GM18868 (cell line): Measurements from ENCODE around the gene FAM83G.

Experiments used
- ATAC-seq: cut with Tn5 transposase; IDR thresholded peaks from one replicate; pipeline ENCODE4 v1.9.1; 2021; ENCODE audit warnings: mild to moderate bottlenecking, moderate library complexity; ENCODE audit not compliant: unreplicated experiment

Gene FAM83G

DNA sequence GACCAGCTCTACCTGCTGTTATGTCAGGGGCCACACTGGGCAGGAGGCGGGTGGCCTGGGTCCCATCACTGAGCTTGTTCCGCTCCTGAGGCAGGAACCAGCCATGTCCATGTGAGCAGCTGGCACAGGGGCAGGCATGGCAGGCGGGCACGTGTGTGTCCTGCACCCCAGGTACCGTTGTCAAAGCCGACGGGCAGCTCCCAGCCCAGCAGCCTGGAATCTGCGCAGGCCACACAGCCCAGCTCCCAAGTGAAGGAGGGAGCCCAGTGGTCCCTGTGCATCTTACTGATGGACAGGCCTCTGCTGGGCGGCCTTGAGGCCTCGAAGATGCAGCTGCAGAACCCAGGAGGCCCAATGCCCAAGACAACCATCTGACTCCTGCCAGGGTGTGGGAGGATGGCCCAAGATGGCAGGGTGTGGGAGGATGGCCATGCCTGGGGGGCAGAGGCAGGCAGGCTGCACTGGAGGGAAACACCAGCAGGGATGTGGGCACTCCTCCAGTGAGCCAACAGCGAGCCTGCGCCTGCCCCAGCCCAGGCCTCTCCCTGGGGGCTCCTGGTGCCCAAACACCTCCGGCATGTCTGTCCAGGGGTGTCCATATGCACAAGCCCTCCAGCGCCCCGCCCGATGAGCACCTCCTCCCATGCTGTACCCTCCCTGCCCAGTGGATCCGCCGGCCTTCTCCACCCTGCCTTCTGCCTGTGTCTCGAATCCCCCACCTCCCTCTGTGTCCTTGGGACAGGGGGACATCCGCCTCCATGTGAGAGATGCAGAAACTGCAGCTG is 12.8 kb downstream of the FAM83G start:
- ATAC-seq = no peak

- ATAC-seq = no peak
These were observed 14.2 kb downstream of the FAM83G start for GRCh38 chr17:18990331-18990730.

DNA sequence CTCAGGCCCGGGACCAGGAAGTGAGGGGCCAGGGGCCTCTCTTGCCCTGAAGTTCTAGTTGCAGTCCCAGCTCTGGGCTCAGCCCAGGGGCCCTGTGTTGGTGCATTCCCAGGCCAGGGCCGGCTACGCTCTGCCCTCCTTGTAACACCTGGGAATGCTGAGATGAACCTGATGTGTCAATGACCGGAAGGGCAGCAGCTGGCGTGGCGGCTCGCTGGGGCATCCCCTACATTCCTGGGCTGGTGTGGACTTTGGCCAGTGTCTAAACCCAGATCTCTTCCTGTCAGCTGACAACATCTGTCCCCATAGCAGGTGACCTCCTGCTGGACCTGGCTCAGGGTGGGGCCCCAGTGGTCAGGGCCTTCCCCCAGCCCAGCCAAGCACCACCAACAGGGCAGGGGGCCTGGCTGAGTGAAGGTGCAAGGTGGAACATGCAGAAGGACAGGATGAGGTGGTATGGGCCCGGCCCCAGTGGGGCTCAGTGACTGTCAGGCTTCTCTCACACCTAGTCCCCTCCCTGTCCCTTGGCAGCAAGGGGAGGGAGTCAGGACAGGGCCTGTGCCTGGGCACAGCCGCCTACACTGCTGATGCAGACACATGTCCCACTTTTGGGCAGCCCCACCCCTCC is 15.9 kb downstream of the FAM83G start:
- ATAC-seq = no peak

- no peak for ATAC-seq
These were observed 16.6 kb downstream of the FAM83G start for GRCh38 chr17:18987862-18988545.

DNA sequence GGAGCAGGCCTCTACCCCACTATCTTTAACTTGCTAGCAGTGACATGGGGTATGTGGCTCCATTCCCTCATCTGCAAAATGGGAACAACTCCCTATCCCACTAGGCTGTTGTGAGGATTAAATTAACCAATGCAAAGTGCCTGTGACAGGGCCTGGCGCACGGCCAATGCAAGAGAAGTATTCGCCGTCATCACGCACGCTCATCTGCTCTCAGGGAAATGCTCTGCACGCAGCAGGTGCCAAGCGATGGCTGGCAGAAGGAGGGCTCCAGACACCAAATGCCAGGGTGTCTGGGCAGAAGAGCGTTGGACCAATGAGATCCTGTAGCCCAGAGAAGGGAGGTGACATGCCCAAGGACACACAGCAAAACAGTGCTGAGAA is 17.3 kb downstream of the FAM83G start:
- no peak for ATAC-seq

DNA sequence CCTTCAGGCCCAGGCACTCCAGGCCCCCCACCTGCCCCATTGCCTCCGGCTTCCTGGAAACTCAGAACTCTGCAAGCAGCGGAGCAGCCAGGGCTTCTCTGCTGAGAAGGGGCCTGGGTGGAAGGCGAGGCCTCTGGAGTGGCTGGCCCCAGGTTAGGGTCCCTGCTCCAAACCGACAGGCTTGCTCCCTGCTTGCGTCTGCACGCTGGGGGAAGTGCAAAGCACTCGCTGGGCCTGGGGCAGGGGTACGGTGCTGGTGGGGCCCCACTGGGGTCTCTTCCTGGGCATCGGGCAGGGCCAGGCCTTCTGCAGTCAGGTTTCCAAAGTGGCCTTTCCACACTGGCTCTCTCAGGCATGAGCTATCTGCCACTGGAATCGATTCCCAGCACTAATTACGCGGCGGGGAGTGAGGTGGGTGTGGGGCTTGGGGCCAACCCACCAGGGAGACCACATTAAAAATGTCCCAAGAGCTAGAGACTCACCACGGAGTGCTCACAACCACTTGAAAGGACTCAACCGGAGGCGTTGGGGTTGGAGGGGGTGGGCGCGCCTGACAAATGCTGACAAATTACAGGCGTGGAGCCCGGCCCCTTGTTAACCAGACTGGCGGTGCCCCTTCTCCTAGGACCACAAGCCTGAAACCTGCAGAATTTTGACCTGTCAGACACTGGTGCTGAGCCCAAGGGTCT is 17.9 kb downstream of the FAM83G start:
- ATAC-seq = no peak

DNA sequence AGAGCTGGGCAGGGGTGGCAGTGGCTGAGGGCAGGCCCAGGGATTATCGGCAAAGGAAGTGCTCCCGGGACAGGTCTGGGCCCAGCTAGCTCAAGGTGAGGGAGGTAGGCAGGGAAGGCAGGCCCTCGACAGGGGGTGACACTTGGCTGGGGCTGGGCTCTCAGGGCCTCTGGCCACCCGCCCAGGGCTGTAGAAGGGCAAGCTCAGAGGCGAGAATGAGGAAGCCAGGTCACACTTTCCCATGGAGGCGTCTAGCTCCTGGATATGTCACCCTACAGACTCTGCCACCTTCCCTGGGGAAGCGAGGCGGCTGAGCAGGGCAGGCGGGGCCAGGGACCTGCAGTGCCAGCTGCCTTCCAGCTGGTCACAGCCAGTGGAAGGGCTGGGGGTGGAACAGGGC is 19.1 kb downstream of the FAM83G start:
- no peak for ATAC-seq

GRCh38 chr17:18984273-18985114 is 20.1 kb downstream of the FAM83G start:
- ATAC-seq = no peak

DNA sequence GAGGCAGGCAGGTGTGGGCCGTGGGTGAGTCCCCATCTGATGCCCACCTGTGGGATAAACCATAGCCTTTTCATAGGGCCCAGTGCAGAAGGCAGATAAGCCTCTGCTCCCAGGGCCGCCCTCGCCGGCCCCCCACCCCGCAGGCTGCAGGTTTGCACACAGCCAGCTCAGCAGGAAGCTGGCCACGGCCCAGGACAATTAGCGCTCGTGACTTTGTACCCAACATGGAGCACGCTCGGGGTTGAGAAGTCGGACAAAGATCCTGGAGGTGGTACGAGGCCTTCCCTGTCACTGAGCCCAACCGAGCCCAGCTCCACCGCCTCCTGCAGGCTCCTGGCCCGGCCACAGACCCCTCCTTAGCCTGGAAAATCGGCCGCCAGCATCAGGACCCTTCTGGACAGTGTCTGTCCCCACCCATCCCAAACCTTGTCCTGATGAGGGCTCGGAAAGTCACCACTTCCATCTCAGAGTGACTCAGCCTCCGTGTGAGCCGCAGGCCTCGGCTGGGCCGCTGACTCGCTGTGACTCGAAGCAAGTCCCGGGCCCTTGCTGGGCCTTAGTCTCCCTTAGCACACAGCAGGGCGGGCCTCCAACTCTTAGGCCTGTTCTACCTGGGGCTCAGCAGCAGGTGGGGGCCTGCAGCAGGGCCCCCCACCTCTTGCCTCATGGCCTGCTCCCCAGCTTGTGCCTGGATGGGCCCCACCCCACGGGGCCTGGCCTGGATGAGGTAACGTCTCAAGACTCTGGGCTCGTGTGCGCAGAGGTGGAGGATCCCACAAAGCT is 22.7 kb downstream of the FAM83G start:
- ATAC-seq = no peak

- no peak for ATAC-seq
These were observed 23.3 kb downstream of the FAM83G start for GRCh38 chr17:18981335-18981641.

GRCh38 chr17:18980682-18981334 is 23.8 kb downstream of the FAM83G start:
- no peak for ATAC-seq

GRCh38 chr17:18978655-18979054 is 25.9 kb downstream of the FAM83G start:
- ATAC-seq = no peak

GRCh38 chr17:18978050-18978449 is 26.5 kb downstream of the FAM83G start:
- ATAC-seq = no peak

GRCh38 chr17:18977646-18978045 is 26.9 kb downstream of the FAM83G start:
- no peak for ATAC-seq

GRCh38 chr17:18977021-18977420 is 27.5 kb downstream of the FAM83G start:
- no peak for ATAC-seq

GRCh38 chr17:18976201-18976600 is 28.4 kb downstream of the FAM83G start:
- no peak for ATAC-seq

DNA sequence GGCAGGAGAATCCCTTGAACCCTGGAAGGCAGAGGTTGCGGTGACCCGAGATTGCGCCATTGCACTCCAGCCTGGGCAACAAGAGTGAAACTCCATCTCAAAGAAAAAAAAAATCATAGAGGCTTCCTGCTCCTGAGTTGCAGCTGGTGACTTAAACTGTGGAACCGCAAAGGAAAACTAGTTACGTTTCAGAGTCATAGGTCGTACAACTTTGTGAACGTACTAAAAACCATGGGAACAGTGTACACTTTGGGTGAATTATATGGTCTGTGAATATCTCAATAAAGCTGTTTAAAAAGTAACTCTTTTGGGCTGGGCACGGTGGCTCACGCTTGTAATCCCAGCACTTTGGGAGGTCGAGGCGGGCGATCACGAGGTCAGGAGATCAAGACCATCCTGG is 29.0 kb downstream of the FAM83G start:
- no peak for ATAC-seq

GRCh38 chr17:18974407-18975149 is 30.0 kb downstream of the FAM83G start:
- ATAC-seq = no peak

GRCh38 chr17:18971801-18972200 is 32.8 kb downstream of the FAM83G start:
- no peak for ATAC-seq
